H9 (cell line): ENCODE results near the gene DGKE. TPM values are rescaled to one million over a fixed set of nuclear protein-coding genes. Genes with fewer than 3 reads are reported as not detected.

Experiments used
- DNase-seq: peaks from one replicate; pipeline ENCODE4 v3.0.0-alpha.2; 2017
- H2AFZ ChIP-seq: one replicate; pipeline ENCODE4 v1.6.1; 2013; ENCODE audit warnings: mild to moderate bottlenecking, low read length, control low read depth, moderate library complexity
- H2AK5ac ChIP-seq: 2 replicates; pipeline ENCODE4 v1.6.1; 2013; ENCODE audit warnings: low read length, control low read depth, mixed read lengths; ENCODE audit not compliant: insufficient read length
- H2BK120ac ChIP-seq: one replicate; pipeline ENCODE4 v1.6.1; 2013; ENCODE audit warnings: low read depth, mild to moderate bottlenecking, low read length, control low read depth, inconsistent platforms; ENCODE audit not compliant: poor library complexity, severe bottlenecking
- H2BK12ac ChIP-seq: 2 replicates; pipeline ENCODE4 v1.6.1; 2013; ENCODE audit warnings: low read length, control low read depth, mixed read lengths, low read depth; ENCODE audit not compliant: insufficient read length
- H2BK15ac ChIP-seq: 2 replicates; pipeline ENCODE4 v1.6.1; 2013; ENCODE audit warnings: low read depth, low read length, control low read depth
- H2BK20ac ChIP-seq: one replicate; pipeline ENCODE4 v1.6.1; 2013; ENCODE audit warnings: low read depth, mild to moderate bottlenecking, low read length, control low read depth, inconsistent platforms; ENCODE audit not compliant: poor library complexity, severe bottlenecking
- H2BK5ac ChIP-seq: 2 replicates; pipeline ENCODE4 v1.6.1; 2013; ENCODE audit warnings: low read length, control low read depth, mixed read lengths; ENCODE audit not compliant: insufficient read length
- H3K14ac ChIP-seq: 2 replicates; pipeline ENCODE4 v1.6.1; 2013; ENCODE audit warnings: low read length, control low read depth; ENCODE audit not compliant: insufficient read depth
- H3K18ac ChIP-seq: 2 replicates; pipeline ENCODE4 v1.6.1; 2013; ENCODE audit warnings: low read depth, mild to moderate bottlenecking, mixed read lengths, low read length, control low read depth; ENCODE audit not compliant: insufficient read length
- H3K23ac ChIP-seq: 2 replicates; pipeline ENCODE4 v1.6.1; 2013; ENCODE audit warnings: low read length, control low read depth, mixed read lengths, low read depth; ENCODE audit not compliant: insufficient read length
- H3K23me2 ChIP-seq: 2 replicates; pipeline ENCODE4 v1.6.1; 2013; ENCODE audit warnings: low read depth, mild to moderate bottlenecking, mixed read lengths, low read length, control low read depth; ENCODE audit not compliant: insufficient read length, poor library complexity, severe bottlenecking
- H3K27ac ChIP-seq: 2 replicates; pipeline ENCODE4 v1.5.1; 2013; ENCODE audit warnings: low read length, control low read depth, mixed read lengths, low read depth; ENCODE audit not compliant: insufficient read length
- H3K27me3 ChIP-seq: 2 replicates; pipeline ENCODE4 v1.6.1; 2013; ENCODE audit warnings: low read length, control low read depth, inconsistent platforms; ENCODE audit not compliant: insufficient read depth
- H3K4ac ChIP-seq: 2 replicates; pipeline ENCODE4 v1.6.1; 2013; ENCODE audit warnings: low read depth, mild to moderate bottlenecking, control low read depth, inconsistent platforms, low read length, moderate library complexity
- H3K4me1 ChIP-seq: 2 replicates; pipeline ENCODE4 v1.6.1; 2013; ENCODE audit warnings: low read length, control low read depth, inconsistent platforms; ENCODE audit not compliant: insufficient read depth
- H3K4me2 ChIP-seq: 2 replicates; pipeline ENCODE4 v1.6.1; 2013; ENCODE audit warnings: low read length, control low read depth, mixed read lengths; ENCODE audit not compliant: insufficient read length, insufficient read depth
- H3K56ac ChIP-seq: 2 replicates; pipeline ENCODE4 v1.6.1; 2013; ENCODE audit warnings: low read depth, mild to moderate bottlenecking, mixed read lengths, low read length, control low read depth; ENCODE audit not compliant: insufficient read length
- H3K79me1 ChIP-seq: 2 replicates; pipeline ENCODE4 v1.6.1; 2013; ENCODE audit warnings: low read depth, mild to moderate bottlenecking, moderate library complexity, low read length, control low read depth, inconsistent platforms; ENCODE audit not compliant: insufficient read depth, poor library complexity, severe bottlenecking
- H3K79me2 ChIP-seq: 2 replicates; pipeline ENCODE4 v1.6.1; 2013; ENCODE audit warnings: low read length, control low read depth, inconsistent platforms; ENCODE audit not compliant: insufficient read depth
- H3K9ac ChIP-seq: 2 replicates; pipeline ENCODE4 v1.6.1; 2013; ENCODE audit warnings: low read length, control low read depth, mixed read lengths; ENCODE audit not compliant: insufficient read length; ENCODE audit errors: extremely low read depth
- H3K9me3 ChIP-seq: one replicate; pipeline ENCODE4 v1.6.1; 2013; ENCODE audit warnings: low read depth, low read length, inconsistent platforms; ENCODE audit not compliant: control insufficient read depth
- H3T11ph ChIP-seq: one replicate; pipeline ENCODE4 v1.6.1; 2013; ENCODE audit warnings: mild to moderate bottlenecking, low read length, control low read depth, inconsistent platforms
- H4K20me1 ChIP-seq: one replicate; pipeline ENCODE4 v1.6.1; 2013; ENCODE audit not compliant: control insufficient read depth, insufficient read length, insufficient read depth
- H4K5ac ChIP-seq: 2 replicates; pipeline ENCODE4 v1.6.1; 2013; ENCODE audit warnings: low read depth, mild to moderate bottlenecking, mixed read lengths, low read length, control low read depth; ENCODE audit not compliant: insufficient read length
- H4K8ac ChIP-seq: replicated peaks from 2 replicates; pipeline ENCODE4 v1.6.1; 2013; ENCODE audit warnings: low read length, control low read depth, mixed read lengths, low read depth; ENCODE audit not compliant: insufficient read length
- H4K91ac ChIP-seq: 2 replicates; pipeline ENCODE4 v1.6.1; 2013; ENCODE audit warnings: low read depth, mild to moderate bottlenecking, moderate library complexity, mixed read lengths, low read length, control low read depth; ENCODE audit not compliant: insufficient read length
- H3K27ac Mint-ChIP-seq, 3 experiments: 2 replicates in 2 of 3; 3 replicates in 1 of 3; pipeline ENCODE4 v1.8.0; 2020 to 2021; ENCODE audit warnings: mixed read lengths in 3 of 3, mild to moderate bottlenecking in 1 of 3, moderate library complexity in 1 of 3
- H3K27me3 Mint-ChIP-seq: 2 replicates; pipeline ENCODE4 v1.8.0; 2021; ENCODE audit warnings: low read depth, mild to moderate bottlenecking, moderate library complexity, mixed read lengths
- H3K36me3 Mint-ChIP-seq, 3 experiments: 2 replicates in 2 of 3; 3 replicates in 1 of 3; pipeline ENCODE4 v1.8.0; 2020 to 2021; ENCODE audit warnings: low read depth in 3 of 3, mixed read lengths in 3 of 3; ENCODE audit not compliant: insufficient read depth in 1 of 3
- H3K4me1 Mint-ChIP-seq, 2 experiments: 2 replicates each; pipeline ENCODE4 v1.8.0; 2020; ENCODE audit warnings: mixed read lengths in 2 of 2
- H3K4me3 Mint-ChIP-seq, 2 experiments: 2 replicates in 1 of 2; 3 replicates in 1 of 2; pipeline ENCODE4 v1.8.0; 2020 to 2021; ENCODE audit warnings: mild to moderate bottlenecking in 2 of 2, mixed read lengths in 2 of 2, moderate library complexity in 1 of 2
- H3K9me3 Mint-ChIP-seq, 2 experiments: 2 replicates in 1 of 2; 3 replicates in 1 of 2; pipeline ENCODE4 v1.8.0; 2020; ENCODE audit warnings: mild to moderate bottlenecking in 2 of 2, mixed read lengths in 2 of 2, moderate library complexity in 1 of 2
- CTCF ChIP-seq: fragments of 200-600 bp; sonication (generic); conservative IDR thresholded peaks from 3 replicates; pipeline ENCODE4 v1.8.0; 2021; ENCODE audit warnings: antibody characterized with exemption, mild to moderate bottlenecking
- WGBS: extraction: QIAGEN DNeasy Blood & Tissue Kit; methylation state at CpG from one replicate; pipeline ENCODE4 v1.1.7; 2013; ENCODE audit warnings: missing lambda C conversion rate, low lambda C conversion rate, mixed read lengths; ENCODE audit not compliant: insufficient read length; ENCODE audit errors: extremely low coverage; 5-methylcytosine and 5-hydroxymethylcytosine counted together
- total RNA-seq: library from RNA; stranded (reverse); gene quantifications from 2 replicates; pipeline ENCODE4 v1.2.1, GENCODE V29; 2021

The DGKE gene
- total RNA-seq, 1 experiment from 2014 or later: 4.9 TPM

- no peak overlapping the region for H4K8ac ChIP-seq
- no peaks in the 10 kb centered on the region for H4K20me1 ChIP-seq
- H3K23ac ChIP-seq: no peak overlapping the region
- no peak overlapping the region for H3K4me3 Mint-ChIP-seq
- no peak overlapping the region for H2BK12ac ChIP-seq
- no peak overlapping the region for H2AFZ ChIP-seq
- no peak for TF ChIP-seq CTCF
- no peak overlapping the region for H3T11ph ChIP-seq
- H3K4me2 ChIP-seq: no peak overlapping the region
- no peaks in the 10 kb centered on the region for H3K4me1 ChIP-seq
- H3K56ac ChIP-seq: no peak overlapping the region
- no peak for DNase-seq
- no peaks in the 10 kb centered on the region for H3K27me3 ChIP-seq
- no peak overlapping the region for H3K18ac ChIP-seq
- H3K9me3 ChIP-seq: no peaks in the 10 kb centered on the region
- no peak overlapping the region for H3K4ac ChIP-seq
- H2BK5ac ChIP-seq: no peak overlapping the region
- H3K9ac ChIP-seq: no peak overlapping the region
- no peak overlapping the region for H3K27ac ChIP-seq
- no CpG with 5 or more reads among the region's 20 CpGs for WGBS
- H3K23me2 ChIP-seq: no peaks in the 10 kb centered on the region
- H3K79me1 ChIP-seq: no peaks in the 10 kb centered on the region
- H3K27me3 Mint-ChIP-seq: no peaks in the 10 kb centered on the region
- H2AK5ac ChIP-seq: no peak overlapping the region
- H3K4me1 Mint-ChIP-seq: peaks cover 14 to 27% of the 10 kb centered on the region in 2 experiments
- no peak overlapping the region for H4K91ac ChIP-seq
- no peak overlapping the region for H2BK120ac ChIP-seq
- no peak overlapping the region for H2BK15ac ChIP-seq
- no peaks in the 10 kb centered on the region for H3K9me3 Mint-ChIP-seq
- peaks cover 30 to 77% (median 36%) of the 10 kb centered on the region in 3 experiments; a peak in 6 of 7 replicates for H3K36me3 Mint-ChIP-seq
- H3K27ac Mint-ChIP-seq: peak overlapping the region in 1 of 3 experiments; percentile 7; a peak in 3 of 7 replicates
- H3K14ac ChIP-seq: no peak overlapping the region
- H2BK20ac ChIP-seq: no peak overlapping the region
- no peaks in the 10 kb centered on the region for H3K79me2 ChIP-seq
- H4K5ac ChIP-seq: no peak overlapping the region
Measured at GRCh38 chr17:56894859-56895455, 61.0 kb downstream of the DGKE start.
